Astrocyte (in vitro differentiated cells and primary cell): ENCODE measurements around the gene CNTNAP2. TPM values are rescaled to one million over a fixed set of nuclear protein-coding genes. Genes with fewer than 3 reads are reported as not detected.

Source experiments
- DNase-seq: peaks from one replicate; pipeline ENCODE4 v3.0.0-alpha.2; 2010; ENCODE audit warnings: low read depth
- FAIRE-seq: peaks from 2 replicates; lab custom pipeline; 2011; peaks lifted over from hg19 to GRCh38; lab: Jason Lieb, UNC
- H2AFZ ChIP-seq: 2 replicates; pipeline ENCODE4 v1.6.0; 2012; ENCODE audit warnings: low read depth, low read length, inconsistent platforms
- H3K27ac ChIP-seq: 2 replicates; pipeline ENCODE4 v1.5.1; 2011; ENCODE audit warnings: low read depth, low read length, inconsistent platforms
- H3K27me3 ChIP-seq: 2 replicates; pipeline ENCODE4 v1.6.0; 2011; ENCODE audit warnings: low read length, inconsistent platforms; ENCODE audit not compliant: insufficient read depth
- H3K36me3 ChIP-seq: 2 replicates; pipeline ENCODE4 v1.5.1; 2011; ENCODE audit warnings: low read length, inconsistent platforms; ENCODE audit not compliant: insufficient read depth
- H3K4me1 ChIP-seq: 2 replicates; pipeline ENCODE4 v1.5.1; 2011; ENCODE audit warnings: low read length, inconsistent platforms; ENCODE audit not compliant: insufficient read depth
- H3K4me2 ChIP-seq: 2 replicates; pipeline ENCODE4 v1.6.0; 2012; ENCODE audit warnings: low read length, inconsistent platforms
- H3K4me3 ChIP-seq: 2 replicates; pipeline ENCODE4 v1.5.1; 2011; ENCODE audit warnings: low read depth, mild to moderate bottlenecking, low read length, inconsistent platforms; ENCODE audit not compliant: insufficient read depth
- H3K79me2 ChIP-seq: 2 replicates; pipeline ENCODE4 v1.6.0; 2012; ENCODE audit warnings: mild to moderate bottlenecking, low read length, inconsistent platforms; ENCODE audit not compliant: insufficient read depth
- H3K9ac ChIP-seq: 2 replicates; pipeline ENCODE4 v1.6.0; 2012; ENCODE audit warnings: mild to moderate bottlenecking, low read length, inconsistent platforms
- H3K9me3 ChIP-seq: 2 replicates; pipeline ENCODE4 v1.5.1; 2012; ENCODE audit warnings: low read depth, mild to moderate bottlenecking, low read length, inconsistent platforms; ENCODE audit not compliant: insufficient read depth
- H4K20me1 ChIP-seq: 2 replicates; pipeline ENCODE4 v1.6.0; 2012; ENCODE audit warnings: low read length, inconsistent platforms; ENCODE audit not compliant: insufficient read depth
- H3K27ac Mint-ChIP-seq: one replicate; pipeline ENCODE4 v1.8.0; 2021; ENCODE audit warnings: mild to moderate bottlenecking, mixed read lengths; ENCODE audit not compliant: unreplicated experiment
- H3K27me3 Mint-ChIP-seq: one replicate; pipeline ENCODE4 v1.8.0; 2021; ENCODE audit warnings: low read depth, mixed read lengths; ENCODE audit not compliant: unreplicated experiment
- H3K36me3 Mint-ChIP-seq: one replicate; pipeline ENCODE4 v1.8.0; 2021; ENCODE audit warnings: low read depth, mixed read lengths; ENCODE audit not compliant: unreplicated experiment
- H3K4me1 Mint-ChIP-seq: one replicate; pipeline ENCODE4 v1.8.0; 2021; ENCODE audit warnings: low read depth, mixed read lengths; ENCODE audit not compliant: unreplicated experiment
- H3K4me3 Mint-ChIP-seq: one replicate; pipeline ENCODE4 v1.8.0; 2021; ENCODE audit warnings: mild to moderate bottlenecking, moderate library complexity, mixed read lengths; ENCODE audit not compliant: unreplicated experiment
- H3K9me3 Mint-ChIP-seq: one replicate; pipeline ENCODE4 v1.8.0; 2021; ENCODE audit warnings: mild to moderate bottlenecking, mixed read lengths; ENCODE audit not compliant: unreplicated experiment
- CTCF ChIP-seq: IDR thresholded peaks from 2 replicates; pipeline ENCODE4 v1.5.1; 2011; ENCODE audit warnings: low read depth, mild to moderate bottlenecking, inconsistent platforms, low read length, moderate library complexity; ENCODE audit not compliant: insufficient read depth
- EZH2 ChIP-seq: IDR thresholded peaks from 2 replicates; pipeline ENCODE4 v1.6.1; 2012; ENCODE audit warnings: mild to moderate bottlenecking, low read length, inconsistent platforms; ENCODE audit not compliant: insufficient read depth
- total RNA-seq: library from RNA; stranded (reverse); gene quantifications from 2 replicates; pipeline ENCODE4 v1.2.1, GENCODE V29; 2021

The CNTNAP2 gene
- total RNA-seq, 1 donor from 2014 or later: 20.0 TPM

DNA sequence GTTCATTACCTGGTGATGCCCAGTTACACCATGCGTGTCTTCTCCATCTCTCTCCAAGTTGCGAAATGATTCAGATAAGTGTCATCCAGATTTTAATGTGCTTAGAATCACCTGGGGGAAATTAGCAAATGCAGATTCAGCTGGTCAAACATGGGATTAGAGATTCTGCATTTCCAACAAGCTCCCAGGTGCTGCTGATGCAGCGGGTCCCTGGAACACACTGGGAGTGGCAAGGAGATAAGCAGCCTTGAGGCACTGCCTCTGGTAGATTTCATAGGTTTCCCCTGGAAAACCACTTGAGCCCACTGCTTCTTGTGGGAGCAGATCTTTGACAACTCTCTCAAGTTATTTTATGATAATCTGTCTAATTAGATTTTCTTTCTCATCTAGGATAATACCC is 2278.0 kb downstream of the CNTNAP2 start:
- H3K27ac Mint-ChIP-seq: no peak overlapping the region
- H3K27me3 ChIP-seq: no peaks in the 10 kb centered on the region
- TF ChIP-seq EZH2 (no peak), CTCF (no peak)
- H3K27ac ChIP-seq: no peak overlapping the region
- peaks cover 29% of the 10 kb centered on the region for H3K4me1 Mint-ChIP-seq
- no peaks in the 10 kb centered on the region for H4K20me1 ChIP-seq
- no peak for FAIRE-seq
- no peak overlapping the region for H3K4me3 Mint-ChIP-seq
- H2AFZ ChIP-seq: no peak overlapping the region
- no peak overlapping the region for H3K4me3 ChIP-seq
- no peak overlapping the region for H3K9ac ChIP-seq
- no peak overlapping the region for H3K4me2 ChIP-seq
- H3K79me2 ChIP-seq: no peaks in the 10 kb centered on the region
- H3K27me3 Mint-ChIP-seq: no peaks in the 10 kb centered on the region
- no peaks in the 10 kb centered on the region for H3K9me3 Mint-ChIP-seq
- H3K36me3 Mint-ChIP-seq: no peaks in the 10 kb centered on the region
- no peaks in the 10 kb centered on the region for H3K36me3 ChIP-seq
- DNase-seq: no peak
- H3K9me3 ChIP-seq: no peaks in the 10 kb centered on the region
- H3K4me1 ChIP-seq: no peaks in the 10 kb centered on the region

- Mint-ChIP-seq H3K36me3 (no peaks in the 10 kb centered on the region), H3K9me3 (no peaks in the 10 kb centered on the region), H3K27me3 (no peaks in the 10 kb centered on the region), H3K4me3 (no peak overlapping the region), H3K4me1 (peaks cover 33% of the 10 kb centered on the region), H3K27ac (peak overlapping the region; percentile 84)
- TF ChIP-seq CTCF (no peak), EZH2 (no peak)
- no peak overlapping the region for H2AFZ ChIP-seq
- no peak overlapping the region for H3K9ac ChIP-seq
- no peak for FAIRE-seq
- no peaks in the 10 kb centered on the region for H3K27me3 ChIP-seq
- H3K4me3 ChIP-seq: no peak overlapping the region
- no peaks in the 10 kb centered on the region for H3K36me3 ChIP-seq
- H4K20me1 ChIP-seq: no peaks in the 10 kb centered on the region
- no peaks in the 10 kb centered on the region for H3K79me2 ChIP-seq
- no peaks in the 10 kb centered on the region for H3K9me3 ChIP-seq
- DNase-seq: no peak
- no peaks in the 10 kb centered on the region for H3K4me1 ChIP-seq
- H3K4me2 ChIP-seq: no peak overlapping the region
- no peak overlapping the region for H3K27ac ChIP-seq
Observed at GRCh38 chr7:148395352-148395811, 2278.8 kb downstream of the CNTNAP2 start.

- peaks cover 33% of the 10 kb centered on the region for H3K4me1 Mint-ChIP-seq
- no peak overlapping the region for H3K4me3 Mint-ChIP-seq
Observed at GRCh38 chr7:148395990-148396716, 2279.6 kb downstream of the CNTNAP2 start.

More at GRCh38 chr7:148395990-148396716, 2279.6 kb downstream of the CNTNAP2 start:
- DNase-seq (no peak), FAIRE-seq (no peak)
- Mint-ChIP-seq H3K9me3 (no peaks in the 10 kb centered on the region), H3K36me3 (no peaks in the 10 kb centered on the region), H3K27ac (peak overlapping the region; percentile 84), H3K27me3 (no peaks in the 10 kb centered on the region)
- Histone ChIP-seq H3K4me3 (no peak overlapping the region), H3K27ac (no peak overlapping the region), H3K9ac (no peak overlapping the region), H2AFZ (no peak overlapping the region), H4K20me1 (no peaks in the 10 kb centered on the region), H3K4me2 (no peak overlapping the region), H3K79me2 (no peaks in the 10 kb centered on the region), H3K9me3 (peaks cover 3% of the 10 kb centered on the region), H3K4me1 (no peaks in the 10 kb centered on the region), H3K27me3 (no peaks in the 10 kb centered on the region), H3K36me3 (no peaks in the 10 kb centered on the region)
- TF ChIP-seq CTCF (no peak), EZH2 (no peak)
